MCF 10A (cell line): ENCODE results near the gene KDM3B. TPM values are rescaled to one million over a fixed set of nuclear protein-coding genes. Genes with fewer than 3 reads are reported as not detected.

Experiments used
- Bru-seq: library from RNA; stranded (reverse); fragments of 400-500 nt; gene quantifications from one replicate; lab custom pipeline; 2021; lab: Mats Ljungman, UMichigan
- BruChase-seq, 2 experiments: library from RNA; stranded (reverse); fragments of 400-500 nt; gene quantifications; one replicate each; lab custom pipeline; 2021; lab: Mats Ljungman, UMichigan
- BruUV-seq: library from RNA; stranded (reverse); fragments of 400-500 nt; replicated peaks from 2 replicates; lab custom pipeline; 2021; lab: Mats Ljungman, UMichigan
- CTCF ChIA-PET: fragments of 300-600 bp; sonication (Branson Sonifier 250); formaldehyde crosslinking; extraction: SDS; loops from one replicate; lab custom pipeline; 2021; ENCODE audit warnings: antibody characterized with exemption, inconsistent platforms; lab: Yijun Ruan, JAX
- POLR2A ChIA-PET: fragments of 300-600, 350-650 bp; sonication (Branson Sonifier 250); formaldehyde crosslinking; extraction: SDS; loops from one replicate; lab custom pipeline; 2020; ENCODE audit warnings: antibody characterized with exemption, inconsistent platforms; lab: Yijun Ruan, JAX
- DNase-seq: peaks from one replicate; pipeline ENCODE4 v3.0.0-alpha.2; 2018; ENCODE audit not compliant: unreplicated experiment
- H3K27ac Mint-ChIP-seq: one replicate; pipeline ENCODE4 v1.8.0; 2022; ENCODE audit warnings: mild to moderate bottlenecking, low read depth, mixed read lengths; ENCODE audit not compliant: unreplicated experiment
- H3K27me3 Mint-ChIP-seq: one replicate; pipeline ENCODE4 v1.8.0; 2022; ENCODE audit warnings: mixed read lengths; ENCODE audit not compliant: insufficient read depth, unreplicated experiment
- H3K36me3 Mint-ChIP-seq: one replicate; pipeline ENCODE4 v1.8.0; 2022; ENCODE audit warnings: mild to moderate bottlenecking, moderate library complexity, mixed read lengths; ENCODE audit not compliant: insufficient read depth, unreplicated experiment
- H3K4me1 Mint-ChIP-seq: one replicate; pipeline ENCODE4 v1.8.0; 2022; ENCODE audit warnings: mixed read lengths; ENCODE audit not compliant: insufficient read depth, unreplicated experiment
- H3K4me3 Mint-ChIP-seq: one replicate; pipeline ENCODE4 v1.8.0; 2022; ENCODE audit warnings: mild to moderate bottlenecking, moderate library complexity, mixed read lengths; ENCODE audit not compliant: unreplicated experiment
- H3K9me3 Mint-ChIP-seq: one replicate; pipeline ENCODE4 v1.8.0; 2022; ENCODE audit warnings: mixed read lengths; ENCODE audit not compliant: unreplicated experiment
- CTCF ChIP-seq: fragments of 200-600 bp; IDR thresholded peaks from one replicate; pipeline ENCODE4 v1.8.0; 2022; ENCODE audit warnings: antibody characterized with exemption, mild to moderate bottlenecking; ENCODE audit not compliant: unreplicated experiment
- intact Hi-C: fragments of 100-400 bp; cut with micrococcal nuclease; formaldehyde crosslinking; loops from 2 replicates; pipeline ENCODE4 v1.14.1; 2022
- long read RNA-seq: library from polyadenylated mRNA; stranded (forward); transcript quantifications from one replicate; pipeline ENCODE4 v2.0.0, GENCODE V29; 2022
- total RNA-seq: library from RNA; stranded (reverse); gene quantifications from 2 replicates; pipeline ENCODE4 v1.2.3, GENCODE V29; 2022

KDM3B gene, protein sequence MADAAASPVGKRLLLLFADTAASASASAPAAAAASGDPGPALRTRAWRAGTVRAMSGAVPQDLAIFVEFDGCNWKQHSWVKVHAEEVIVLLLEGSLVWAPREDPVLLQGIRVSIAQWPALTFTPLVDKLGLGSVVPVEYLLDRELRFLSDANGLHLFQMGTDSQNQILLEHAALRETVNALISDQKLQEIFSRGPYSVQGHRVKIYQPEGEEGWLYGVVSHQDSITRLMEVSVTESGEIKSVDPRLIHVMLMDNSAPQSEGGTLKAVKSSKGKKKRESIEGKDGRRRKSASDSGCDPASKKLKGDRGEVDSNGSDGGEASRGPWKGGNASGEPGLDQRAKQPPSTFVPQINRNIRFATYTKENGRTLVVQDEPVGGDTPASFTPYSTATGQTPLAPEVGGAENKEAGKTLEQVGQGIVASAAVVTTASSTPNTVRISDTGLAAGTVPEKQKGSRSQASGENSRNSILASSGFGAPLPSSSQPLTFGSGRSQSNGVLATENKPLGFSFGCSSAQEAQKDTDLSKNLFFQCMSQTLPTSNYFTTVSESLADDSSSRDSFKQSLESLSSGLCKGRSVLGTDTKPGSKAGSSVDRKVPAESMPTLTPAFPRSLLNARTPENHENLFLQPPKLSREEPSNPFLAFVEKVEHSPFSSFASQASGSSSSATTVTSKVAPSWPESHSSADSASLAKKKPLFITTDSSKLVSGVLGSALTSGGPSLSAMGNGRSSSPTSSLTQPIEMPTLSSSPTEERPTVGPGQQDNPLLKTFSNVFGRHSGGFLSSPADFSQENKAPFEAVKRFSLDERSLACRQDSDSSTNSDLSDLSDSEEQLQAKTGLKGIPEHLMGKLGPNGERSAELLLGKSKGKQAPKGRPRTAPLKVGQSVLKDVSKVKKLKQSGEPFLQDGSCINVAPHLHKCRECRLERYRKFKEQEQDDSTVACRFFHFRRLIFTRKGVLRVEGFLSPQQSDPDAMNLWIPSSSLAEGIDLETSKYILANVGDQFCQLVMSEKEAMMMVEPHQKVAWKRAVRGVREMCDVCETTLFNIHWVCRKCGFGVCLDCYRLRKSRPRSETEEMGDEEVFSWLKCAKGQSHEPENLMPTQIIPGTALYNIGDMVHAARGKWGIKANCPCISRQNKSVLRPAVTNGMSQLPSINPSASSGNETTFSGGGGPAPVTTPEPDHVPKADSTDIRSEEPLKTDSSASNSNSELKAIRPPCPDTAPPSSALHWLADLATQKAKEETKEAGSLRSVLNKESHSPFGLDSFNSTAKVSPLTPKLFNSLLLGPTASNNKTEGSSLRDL (N-terminal part only)
- total RNA-seq (57.8 and 59.0 TPM in 2 replicates), Bru-seq, nascent RNA (percentile 86 among the genes with signal in this experiment), BruChase-seq, experiment 1, labeled RNA remaining after a 6-hour chase (percentile 86 among the genes with signal in this experiment), BruChase-seq, experiment 2, labeled RNA remaining after a 2-hour chase (percentile 85 among the genes with signal in this experiment)
- long read RNA-seq, full-length matches to known transcripts: 6 of 35 reads
- long read RNA-seq, partial matches to known transcripts: 23 of 35 reads
- long read RNA-seq, other reads (novel, unspliced or antisense): 6 of 35 reads

DNA sequence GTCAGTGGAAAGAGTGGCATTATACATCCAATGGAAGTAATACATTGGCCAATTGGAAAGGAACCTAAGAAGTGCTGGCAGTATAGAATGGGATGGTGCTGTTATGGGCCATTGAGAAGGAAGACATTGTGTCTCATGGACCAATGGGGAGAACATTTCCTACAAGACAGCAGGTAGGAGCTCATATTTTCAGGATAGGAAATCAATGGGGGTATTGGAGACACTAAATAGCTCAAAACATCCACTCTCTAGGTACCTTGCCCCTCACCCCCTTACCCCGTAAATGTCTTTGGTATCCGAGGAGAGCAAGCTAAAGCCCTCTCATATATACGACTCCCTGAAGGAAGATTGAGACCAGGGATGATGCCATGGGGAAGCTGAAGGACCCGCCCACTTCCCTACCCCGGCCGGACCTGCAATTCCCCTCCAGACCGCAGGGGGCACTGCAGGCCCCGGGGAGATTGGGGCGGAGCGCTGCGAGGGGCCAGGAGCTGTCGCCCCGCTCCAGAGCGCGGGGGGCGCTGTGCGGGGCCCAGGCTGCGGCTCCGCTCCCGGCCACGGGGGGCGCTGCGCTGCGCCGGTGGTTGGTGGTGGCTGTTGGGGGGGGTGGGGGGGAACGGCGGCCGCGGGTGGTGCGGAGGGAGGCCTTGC is at the start of gene KDM3B:
TSS of gene KDM3B (plus strand) at position 615 of the 651 bp plus-strand sequence. CDS start 111 bp downstream, outside the sequence.
- H3K4me3 Mint-ChIP-seq: peak within 1 kb of the TSS; percentile 99
- ChIA-PET CTCF (interaction anchor here (0.6 to 8.0 kb wide), 63 partner anchors 8 to 1928 kb away, joined by 3 to 323 read pairs (median 5); partner anchors contain the start of genes CDC23, CDC25C, EGR1 and FAM53C), POLR2A (interaction anchor here (0.5 to 9.3 kb wide), 19 partner anchors 15 to 941 kb away, joined by 3 to 395 read pairs (median 4); partner anchors contain the start of genes BRD8, CDC23, CDC25C and CTNNA1)
- peak; percentile 100 for TF ChIP-seq CTCF
- H3K36me3 Mint-ChIP-seq: peaks cover 30% of the 10 kb centered on the region
- H3K27me3 Mint-ChIP-seq: no peaks in the 10 kb centered on the region
- no TSS peak for BruUV-seq
- peaks cover 9% of the 10 kb centered on the region for H3K9me3 Mint-ChIP-seq
- peaks cover 51% of the 10 kb centered on the region for H3K4me1 Mint-ChIP-seq
- DNase-seq: peak; percentile 86
- H3K27ac Mint-ChIP-seq: peak within 1 kb of the TSS; percentile 98
- intact Hi-C loops: loop anchor here (5.0 to 10.0 kb wide), 2 partner anchors 130 to 153 kb away; no protein-coding TSS in a partner anchor

GRCh38 chr5:138303372-138303771 is 49.1 kb upstream of the KDM3B start:
- DNase-seq: peak; percentile 71
- POLR2A ChIA-PET: interaction anchor here (1.6 to 2.1 kb wide), 2 partner anchors 11 to 50 kb away, joined by 4 to 8 read pairs; partner anchors contain the start of gene KDM3B
- Mint-ChIP-seq H3K36me3 (no peaks in the 10 kb centered on the region), H3K4me1 (peaks cover 8% of the 10 kb centered on the region), H3K27me3 (no peaks in the 10 kb centered on the region), H3K27ac (peak overlapping the region; percentile 1), H3K9me3 (no peaks in the 10 kb centered on the region), H3K4me3 (no peak overlapping the region)
- no TSS peak for BruUV-seq
- no peak for TF ChIP-seq CTCF
- intact Hi-C loops: no loop called here
- CTCF ChIA-PET: interaction anchor here (0.6 to 1.8 kb wide), 2 partner anchors 26 to 48 kb away, joined by 3 to 6 read pairs; partner anchors contain the start of gene KDM3B

- BruUV-seq: no TSS peak
- no peaks in the 10 kb centered on the region for H3K36me3 Mint-ChIP-seq
- ChIA-PET POLR2A (interaction anchor here (0.5 to 2.7 kb wide), 14 partner anchors 13 to 563 kb away, joined by 3 to 13 read pairs (median 4); partner anchors contain the start of genes BRD8, CDC23, CDC25C and FAM53C), CTCF (interaction anchor here (0.5 to 3.3 kb wide), 23 partner anchors 10 to 246 kb away, joined by 3 to 17 read pairs (median 3); partner anchors contain the start of genes CDC25C and KDM3B)
- DNase-seq: peak; percentile 79
- peak overlapping the region; percentile 57 for H3K27ac Mint-ChIP-seq
- no peaks in the 10 kb centered on the region for H3K27me3 Mint-ChIP-seq
- no peak for TF ChIP-seq CTCF
- intact Hi-C loops: no loop called here
- no peaks in the 10 kb centered on the region for H3K9me3 Mint-ChIP-seq
- H3K4me3 Mint-ChIP-seq: no peak overlapping the region
- peaks cover 8% of the 10 kb centered on the region for H3K4me1 Mint-ChIP-seq
These were observed 46.7 kb upstream of the KDM3B start for GRCh38 chr5:138305797-138306196.
